HepG2 (cell line): ENCODE results near the gene SASH1. TPM values are rescaled to one million over a fixed set of nuclear protein-coding genes. Genes with fewer than 3 reads are reported as not detected.
A peak's percentile ranks its signal among the peaks of the same experiment; 100 is the strongest.

Experiments used
- DPF2 ChIP-seq: sonication (generic); formaldehyde crosslinking; IDR thresholded peaks from 2 replicates; pipeline ENCODE4 v1.4.0; 2020; ENCODE audit warnings: mild to moderate bottlenecking, low read depth, missing genetic modification reagents, borderline replicate concordance
- ESRRA ChIP-seq: sonication (generic); formaldehyde crosslinking; IDR thresholded peaks from 2 replicates; pipeline ENCODE4 v1.5.1; 2020; ENCODE audit warnings: mild to moderate bottlenecking, low read depth, missing genetic modification reagents
- HDAC1 ChIP-seq: sonication (generic); formaldehyde crosslinking; IDR thresholded peaks from 2 replicates; pipeline ENCODE4 v1.5.1; 2020; ENCODE audit warnings: mild to moderate bottlenecking, missing genetic modification reagents
- KAT8 ChIP-seq: IDR thresholded peaks from 2 replicates; pipeline ENCODE4 v1.6.1; 2016; ENCODE audit warnings: missing genetic modification reagents, missing compliant biosample characterization
- MAFG ChIP-seq: sonication (generic); formaldehyde crosslinking; IDR thresholded peaks from 2 replicates; pipeline ENCODE4 v1.5.1; 2020; ENCODE audit warnings: mild to moderate bottlenecking, missing genetic modification reagents
- MIER2 ChIP-seq: IDR thresholded peaks from 2 replicates; pipeline ENCODE4 v1.6.1; 2016; ENCODE audit warnings: missing biosample characterization, missing genetic modification reagents
- NFYB ChIP-seq: sonication (generic); formaldehyde crosslinking; IDR thresholded peaks from 2 replicates; pipeline ENCODE4 v1.4.0; 2020; ENCODE audit warnings: missing genetic modification reagents
- RCOR2 ChIP-seq: IDR thresholded peaks from 2 replicates; pipeline ENCODE4 v1.6.1; 2016; ENCODE audit warnings: missing biosample characterization, missing genetic modification reagents
- REST ChIP-seq, 2 experiments: IDR thresholded peaks; 2 replicates each; pipeline ENCODE4 v1.6.1; 2011 to 2012; ENCODE audit warnings: low read length in 2 of 2, borderline replicate concordance in 1 of 2, low read depth in 1 of 2, mild to moderate bottlenecking in 1 of 2, moderate library complexity in 1 of 2
- RXRA ChIP-seq: sonication (generic); formaldehyde crosslinking; IDR thresholded peaks from 2 replicates; pipeline ENCODE4 v1.5.1; 2020; ENCODE audit warnings: missing genetic modification reagents
- SAP130 ChIP-seq: IDR thresholded peaks from 2 replicates; pipeline ENCODE4 v1.6.1; 2016; ENCODE audit warnings: low read depth
- THAP8 ChIP-seq: sonication (generic); formaldehyde crosslinking; IDR thresholded peaks from 2 replicates; pipeline ENCODE4 v1.5.1; 2020; ENCODE audit warnings: missing genetic modification reagents, mild to moderate bottlenecking, borderline replicate concordance
- TOPORS ChIP-seq: sonication (generic); formaldehyde crosslinking; IDR thresholded peaks from 2 replicates; pipeline ENCODE4 v1.8.0; 2023; ENCODE audit warnings: mild to moderate bottlenecking, missing genetic modification reagents
- TRIM22 ChIP-seq: fragments of 450-650 bp; IDR thresholded peaks from 2 replicates; pipeline ENCODE4 v1.6.1; 2017
- ZNF121 ChIP-seq: sonication (generic); formaldehyde crosslinking; IDR thresholded peaks from 2 replicates; pipeline ENCODE4 v1.5.0; 2020; ENCODE audit warnings: mild to moderate bottlenecking, missing genetic modification reagents
- ZNF225 ChIP-seq: sonication (generic); formaldehyde crosslinking; IDR thresholded peaks from 2 replicates; pipeline ENCODE4 v1.4.0; 2020; ENCODE audit warnings: mild to moderate bottlenecking, missing genetic modification reagents
- ZNF264 ChIP-seq: sonication (generic); formaldehyde crosslinking; IDR thresholded peaks from 2 replicates; pipeline ENCODE4 v1.4.0; 2020; ENCODE audit warnings: missing genetic modification reagents
- ZNF331 ChIP-seq: sonication (generic); formaldehyde crosslinking; IDR thresholded peaks from 2 replicates; pipeline ENCODE4 v1.4.0; 2020; ENCODE audit warnings: missing genetic modification reagents
- ZNF337 ChIP-seq: sonication (generic); formaldehyde crosslinking; IDR thresholded peaks from 2 replicates; pipeline ENCODE4 v1.5.1; 2020; ENCODE audit warnings: missing genetic modification reagents, low read depth, mild to moderate bottlenecking, borderline replicate concordance
- ZNF382 ChIP-seq: sonication (generic); formaldehyde crosslinking; IDR thresholded peaks from 2 replicates; pipeline ENCODE4 v1.5.0; 2020; ENCODE audit warnings: missing genetic modification reagents, mild to moderate bottlenecking, borderline replicate concordance
- ZNF512B ChIP-seq: sonication (generic); formaldehyde crosslinking; IDR thresholded peaks from 2 replicates; pipeline ENCODE4 v1.5.1; 2020; ENCODE audit warnings: missing genetic modification reagents, mild to moderate bottlenecking, borderline replicate concordance
- ZNF564 ChIP-seq: sonication (generic); formaldehyde crosslinking; IDR thresholded peaks from 2 replicates; pipeline ENCODE4 v1.8.1; 2023; ENCODE audit warnings: mild to moderate bottlenecking, missing genetic modification reagents
- ZNF703 ChIP-seq: sonication (generic); formaldehyde crosslinking; IDR thresholded peaks from 2 replicates; pipeline ENCODE4 v1.5.1; 2020; ENCODE audit warnings: missing genetic modification reagents, mild to moderate bottlenecking, moderate library complexity, borderline replicate concordance
- polyA plus RNA-seq, 8 experiments: library from polyadenylated mRNA; depleted of rRNA in 3 of 8; stranded (reverse) in 7 of 8; unstranded in 1 of 8; fragments of >200 nt; fragmentation: Illumina TruSeq in 4 of 8; extraction: Trizol in 4 of 8; gene quantifications; 2 replicates each; pipeline versions ENCODE4 v1.2.1 to v1.2.3, GENCODE V29; 2011 to 2016; ENCODE audit warnings: low read depth in 4 of 8, missing spikeins in 1 of 8, mixed read lengths in 1 of 8; ENCODE audit not compliant: insufficient read depth in 1 of 8
- total RNA-seq, 5 experiments: library from RNA; depleted of rRNA; stranded (reverse); fragments of >200 nt; fragmentation: Illumina TruSeq; extraction: Trizol; gene quantifications; 2 replicates each; pipeline ENCODE4 v1.2.3, GENCODE V29; 2016; ENCODE audit warnings: low read depth in 1 of 5

SASH1 gene
- total and polyA plus RNA-seq, 2 of the 13 experiments (the other 11 are each of a cell fraction or from before 2014, with no cell fraction given), result 7.5 to 8.2 TPM

GRCh38 chr6:148559848-148560433 is 217.3 kb downstream of the SASH1 start (continued):
- TF ChIP-seq HDAC1 (CRISPR knock-in tag) (0 out of 2 replicates have a peak, but pooled peaks have one; percentile 31), RCOR2 (CRISPR knock-in tag) (no peak), KAT8 (CRISPR knock-in tag) (no peak; the same call in 1 of the 2 replicates), SAP130 (CRISPR knock-in tag) (peak; percentile 31; the same call in 1 of the 2 replicates), THAP8 (CRISPR knock-in tag) (no peak), DPF2 (no peak), ZNF225 (CRISPR knock-in tag) (peak; percentile 76; the same call in 1 of the 2 replicates), ESRRA (CRISPR knock-in tag) (peak; percentile 50; the same call in 1 of the 2 replicates), ZNF331 (CRISPR knock-in tag) (peak; percentile 71; the same call in 1 of the 2 replicates), RXRA (CRISPR knock-in tag) (peak; percentile 20; the same call in 1 of the 2 replicates), ZNF564 (0 out of 2 replicates have a peak, but pooled peaks have one; percentile 35), NFYB (CRISPR knock-in tag) (no peak), ZNF382 (CRISPR knock-in tag) (no peak), TOPORS (CRISPR knock-in tag) (0 out of 2 replicates have a peak, but pooled peaks have one; percentile 49), MAFG (CRISPR knock-in tag) (no peak), ZNF121 (CRISPR knock-in tag) (no peak), ZNF703 (no peak; the same call in 1 of the 2 replicates), ZNF264 (CRISPR knock-in tag) (peak; percentile 48), REST (IDR thresholded peaks at IDR 0.05; ENCODE audit: borderline replicate concordance in 1 of 2, low read depth in 1 of 2, low read length in 2 of 2) (no peak), MIER2 (CRISPR knock-in tag) (no peak), TRIM22 (no peak), ZNF512B (CRISPR knock-in tag) (0 out of 2 replicates have a peak, but pooled peaks have one; percentile 36), ZNF337 (no peak)
